HepG2 (cell line): ENCODE results near the gene CDK5R1. TPM values are rescaled to one million over a fixed set of nuclear protein-coding genes. Genes with fewer than 3 reads are reported as not detected.

Experiments used
- ATAD3A ChIP-seq: sonication (generic); formaldehyde crosslinking; IDR thresholded peaks from 2 replicates; pipeline ENCODE4 v1.4.0; 2020; ENCODE audit warnings: missing genetic modification reagents
- ELF1 ChIP-seq: sonication (generic); formaldehyde crosslinking; IDR thresholded peaks from 2 replicates; pipeline ENCODE4 v1.4.0; 2020; ENCODE audit warnings: missing genetic modification reagents
- ESRRA ChIP-seq: sonication (generic); formaldehyde crosslinking; IDR thresholded peaks from 2 replicates; pipeline ENCODE4 v1.5.1; 2020; ENCODE audit warnings: mild to moderate bottlenecking, low read depth, missing genetic modification reagents
- FOXO1 ChIP-seq: sonication (generic); formaldehyde crosslinking; IDR thresholded peaks from 2 replicates; pipeline ENCODE4 v1.4.0; 2020; ENCODE audit warnings: missing genetic modification reagents
- HIVEP1 ChIP-seq: sonication (generic); formaldehyde crosslinking; IDR thresholded peaks from 2 replicates; pipeline ENCODE4 v1.4.0; 2020; ENCODE audit warnings: mild to moderate bottlenecking, missing genetic modification reagents
- HNF1A ChIP-seq, 2 experiments: sonication (generic) in 1 of 2; formaldehyde crosslinking in 1 of 2; IDR thresholded peaks; 2 replicates each; pipeline versions ENCODE4 v1.4.0 to v1.6.1; 2016 to 2020; ENCODE audit warnings: borderline replicate concordance in 1 of 2, low read depth in 1 of 2, mild to moderate bottlenecking in 1 of 2, missing genetic modification reagents in 1 of 2
- HOXA7 ChIP-seq: sonication (generic); formaldehyde crosslinking; IDR thresholded peaks from 2 replicates; pipeline ENCODE4 v1.8.1; 2022; ENCODE audit warnings: mild to moderate bottlenecking, missing genetic modification reagents, moderate library complexity
- PHB2 ChIP-seq: fragments of 450-650 bp; IDR thresholded peaks from 2 replicates; pipeline ENCODE4 v1.6.1; 2018; ENCODE audit not compliant: partially characterized antibody
- SAP130 ChIP-seq: IDR thresholded peaks from 2 replicates; pipeline ENCODE4 v1.6.1; 2016; ENCODE audit warnings: low read depth
- SNAI1 ChIP-seq: sonication (generic); formaldehyde crosslinking; IDR thresholded peaks from 2 replicates; pipeline ENCODE4 v1.5.0; 2020; ENCODE audit warnings: mild to moderate bottlenecking, missing genetic modification reagents, borderline replicate concordance
- SOX5 ChIP-seq: IDR thresholded peaks from 2 replicates; pipeline ENCODE4 v1.6.1; 2016; ENCODE audit warnings: borderline replicate concordance
- SP1 ChIP-seq, 2 experiments: fragments of 450-650 bp in 1 of 2; sonication (generic) in 1 of 2; formaldehyde crosslinking in 1 of 2; IDR thresholded peaks; 2 replicates each; pipeline versions ENCODE4 v1.4.0 to v1.6.1; 2016 to 2020; ENCODE audit warnings: missing genetic modification reagents in 1 of 2
- THAP9 ChIP-seq: sonication (generic); formaldehyde crosslinking; IDR thresholded peaks from 2 replicates; pipeline ENCODE4; 2020; ENCODE audit warnings: missing genetic modification reagents, mild to moderate bottlenecking, borderline replicate concordance
- TOE1 ChIP-seq: sonication (generic); formaldehyde crosslinking; IDR thresholded peaks from 2 replicates; pipeline ENCODE4 v1.4.0; 2020; ENCODE audit warnings: mild to moderate bottlenecking, missing genetic modification reagents
- USF2 ChIP-seq, 2 experiments: sonication (generic) in 1 of 2; formaldehyde crosslinking in 1 of 2; IDR thresholded peaks; 2 replicates each; pipeline versions ENCODE4 v1.5.1 to v1.6.1; 2011 to 2020; ENCODE audit warnings: borderline replicate concordance in 1 of 2, low read depth in 1 of 2, low read length in 1 of 2, mild to moderate bottlenecking in 1 of 2, missing genetic modification reagents in 1 of 2, moderate library complexity in 1 of 2
- WIZ ChIP-seq: sonication (generic); formaldehyde crosslinking; IDR thresholded peaks from 2 replicates; pipeline ENCODE4 v1.5.1; 2020; ENCODE audit warnings: mild to moderate bottlenecking, missing genetic modification reagents
- ZFP36L1 ChIP-seq: sonication (generic); formaldehyde crosslinking; IDR thresholded peaks from 2 replicates; pipeline ENCODE4 v1.8.0; 2022; ENCODE audit warnings: mild to moderate bottlenecking, missing genetic modification reagents, moderate library complexity
- ZMYM3 ChIP-seq: sonication (generic); formaldehyde crosslinking; IDR thresholded peaks from 2 replicates; pipeline ENCODE4 v1.5.1; 2020; ENCODE audit warnings: mild to moderate bottlenecking, missing genetic modification reagents
- ZNF10 ChIP-seq: sonication (generic); formaldehyde crosslinking; IDR thresholded peaks from 2 replicates; pipeline ENCODE4 v1.4.0; 2020; ENCODE audit warnings: mild to moderate bottlenecking, low read depth, missing genetic modification reagents, borderline replicate concordance
- ZNF225 ChIP-seq: sonication (generic); formaldehyde crosslinking; IDR thresholded peaks from 2 replicates; pipeline ENCODE4 v1.4.0; 2020; ENCODE audit warnings: mild to moderate bottlenecking, missing genetic modification reagents
- ZNF552 ChIP-seq: sonication (generic); formaldehyde crosslinking; IDR thresholded peaks from 2 replicates; pipeline ENCODE4 v1.9.0; 2022; ENCODE audit warnings: missing genetic modification reagents, mild to moderate bottlenecking, borderline replicate concordance
- polyA plus RNA-seq, 8 experiments: library from polyadenylated mRNA; depleted of rRNA in 3 of 8; stranded (reverse) in 7 of 8; unstranded in 1 of 8; fragments of >200 nt; fragmentation: Illumina TruSeq in 4 of 8; extraction: Trizol in 4 of 8; gene quantifications; 2 replicates each; pipeline versions ENCODE4 v1.2.1 to v1.2.3, GENCODE V29; 2011 to 2016; ENCODE audit warnings: low read depth in 4 of 8, missing spikeins in 1 of 8, mixed read lengths in 1 of 8; ENCODE audit not compliant: insufficient read depth in 1 of 8
- total RNA-seq, 5 experiments: library from RNA; depleted of rRNA; stranded (reverse); fragments of >200 nt; fragmentation: Illumina TruSeq; extraction: Trizol; gene quantifications; 2 replicates each; pipeline ENCODE4 v1.2.3, GENCODE V29; 2016; ENCODE audit warnings: low read depth in 1 of 5

The CDK5R1 gene
- total and polyA plus RNA-seq, 2 of the 13 experiments (the other 11 are each of a cell fraction or from before 2014, with no cell fraction given) = 1.1 to 3.9 TPM

- TF ChIP-seq PHB2 (no peak), USF2 (IDR thresholded peaks at IDR 0.05; ENCODE audit: low read depth, low read length) (peak; percentile 47; the same call in 1 of the 2 replicates), USF2 (CRISPR knock-in tag; IDR thresholded peaks at IDR 0.05; ENCODE audit: borderline replicate concordance) (no peak), HNF1A (IDR thresholded peaks at IDR 0.05; ENCODE audit: low read depth) (0 out of 2 replicates have a peak, but pooled peaks have one; percentile 12), HNF1A (CRISPR knock-in tag; IDR thresholded peaks at IDR 0.05; ENCODE audit: borderline replicate concordance) (no peak), WIZ (CRISPR knock-in tag) (no peak), TOE1 (CRISPR knock-in tag) (no peak), ZNF552 (CRISPR knock-in tag) (no peak), SAP130 (CRISPR knock-in tag) (peak; percentile 46), HOXA7 (CRISPR knock-in tag) (no peak), HIVEP1 (CRISPR knock-in tag) (no peak), SP1 (IDR thresholded peaks at IDR 0.05) (no peak), SP1 (CRISPR knock-in tag; IDR thresholded peaks at IDR 0.05) (peak; percentile 83), ZMYM3 (CRISPR knock-in tag) (no peak), ESRRA (CRISPR knock-in tag) (peak; percentile 63; the same call in 1 of the 2 replicates), ZNF10 (CRISPR knock-in tag) (no peak), ZFP36L1 (CRISPR knock-in tag) (no peak), FOXO1 (CRISPR knock-in tag) (no peak), ATAD3A (CRISPR knock-in tag) (no peak), SOX5 (CRISPR knock-in tag) (peak; percentile 46; the same call in 1 of the 2 replicates), ELF1 (CRISPR knock-in tag) (no peak), THAP9 (CRISPR knock-in tag) (no peak), SNAI1 (no peak), ZNF225 (CRISPR knock-in tag) (no peak)
Measured at GRCh38 chr17:32486111-32486700, 587 bp upstream of the CDK5R1 start (continued).
